HG02852 (cell line): Measurements from ENCODE around the gene GPSM1.
"Not testable (repeated sequence)": the region's sequence is repeated elsewhere in the genome, so short reads cannot be mapped to it uniquely, and the experiment has no call there.

Experiments
- ATAC-seq: cut with Tn5 transposase; IDR thresholded peaks from one replicate; pipeline ENCODE4 v1.9.1; 2021; ENCODE audit warnings: mild to moderate bottlenecking, moderate library complexity; ENCODE audit not compliant: unreplicated experiment

Gene GPSM1

GRCh38 chr9:136404801-136405136, 77.4 kb downstream of the GPSM1 start:
- ATAC-seq = no peak

- ATAC-seq = no peak
Observed at GRCh38 chr9:136405481-136405880, 78.1 kb downstream of the GPSM1 start.

DNA sequence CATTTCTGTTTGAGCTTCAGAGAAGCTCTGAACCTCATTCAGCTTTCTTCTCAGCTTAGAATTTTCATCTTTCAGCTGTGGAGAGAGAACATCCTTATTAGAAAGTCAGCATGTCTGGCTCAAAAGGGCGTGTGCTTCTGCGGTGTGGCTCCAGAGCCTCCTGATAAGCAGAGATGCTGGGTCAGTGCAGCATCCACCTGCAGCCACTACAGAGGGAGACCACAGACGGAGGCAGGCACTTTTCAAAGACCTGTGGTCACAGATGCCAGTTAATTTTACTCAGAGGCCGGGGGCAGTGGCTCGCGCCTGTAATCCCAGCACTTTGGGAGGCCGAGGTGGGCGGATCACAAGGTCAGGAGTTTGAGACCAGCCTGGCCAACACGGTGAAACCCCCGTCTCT, 78.6 kb downstream of the GPSM1 start:
- ATAC-seq = not testable (repeated sequence)

DNA sequence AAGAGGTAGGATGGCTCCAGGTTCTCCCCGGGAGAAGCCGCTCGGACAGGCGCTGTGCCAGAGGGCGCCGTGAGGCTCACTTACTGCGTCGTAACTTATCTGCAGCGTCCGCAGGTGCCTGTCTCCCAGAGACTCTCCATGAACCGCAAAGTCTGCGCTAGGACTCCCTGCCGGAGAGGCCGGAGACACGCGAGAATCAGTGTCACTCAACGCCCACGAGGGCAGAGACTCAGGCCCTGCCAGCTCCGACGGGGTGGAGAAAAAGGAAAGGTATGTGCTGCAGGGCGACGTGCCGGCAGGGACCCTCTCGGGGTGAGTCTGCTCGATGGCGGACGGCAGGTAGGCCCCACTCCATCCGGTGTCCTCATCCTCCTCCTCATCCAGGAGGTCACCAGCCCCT, 79.7 kb downstream of the GPSM1 start:
- ATAC-seq = not testable (repeated sequence)

DNA sequence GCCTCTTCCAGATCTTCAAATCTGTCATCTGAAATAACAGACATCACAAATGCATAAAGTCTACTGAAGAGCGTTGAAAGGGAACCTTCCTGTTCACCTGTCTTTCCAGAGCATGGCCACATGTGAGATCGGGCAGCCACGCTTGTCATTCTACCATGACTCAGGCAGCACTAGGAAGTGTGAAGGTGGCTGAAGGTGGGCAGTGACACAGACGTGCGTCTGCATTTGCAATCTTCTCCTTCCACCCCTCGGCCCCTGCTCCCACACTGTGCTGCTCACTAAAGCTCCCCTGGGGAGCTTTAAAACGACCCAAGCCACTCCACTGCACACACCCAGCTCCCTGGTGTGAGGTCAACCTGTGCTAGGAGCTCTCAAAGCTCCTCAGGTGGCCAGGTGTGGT, 80.6 kb downstream of the GPSM1 start:
- no peak for ATAC-seq
